ENCODE results near the gene TRIO. TPM values are rescaled to one million over a fixed set of nuclear protein-coding genes. Genes with fewer than 3 reads are reported as not detected.

TRIO gene
- polyA plus RNA-seq, 1 donor (not counting 4 experiments of a cell fraction or from before 2014, with no cell fraction given): 57.2 TPM

DNA sequence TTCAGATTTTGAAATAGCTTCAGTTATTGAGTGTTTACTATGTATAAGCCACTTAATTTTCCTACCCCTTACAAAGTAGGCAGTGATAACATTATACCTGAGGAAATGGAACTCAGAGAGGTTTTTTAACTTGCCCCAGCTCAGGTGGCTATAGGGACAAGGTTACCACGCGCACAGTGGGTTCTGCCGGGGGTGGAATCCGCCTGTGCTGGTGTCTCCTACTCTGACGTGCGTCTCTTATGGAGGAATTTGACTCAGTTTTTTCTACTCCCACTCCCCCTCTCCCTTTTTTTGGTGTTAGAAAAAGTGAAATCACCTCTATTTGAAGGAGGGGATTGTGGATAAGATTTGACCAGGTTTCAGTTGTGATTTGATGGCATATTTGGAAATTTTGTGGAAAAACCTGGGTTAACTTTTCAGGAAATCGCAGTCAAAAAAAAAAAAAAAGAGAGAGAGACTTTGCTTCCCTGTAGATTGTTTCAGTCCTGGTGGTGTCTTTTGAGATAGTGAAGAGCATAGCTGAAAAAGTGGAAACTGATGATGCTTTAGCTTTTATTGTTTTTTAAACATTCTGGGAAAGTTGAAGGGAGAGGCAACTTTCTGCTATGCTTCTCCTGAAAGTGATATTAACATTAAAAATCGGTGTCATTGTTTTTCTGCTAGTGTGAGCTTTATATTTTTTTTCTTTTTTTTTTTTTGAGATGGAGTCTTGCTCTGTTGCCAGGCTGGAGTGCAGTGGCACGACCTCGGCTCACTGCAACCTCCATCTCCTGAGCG, 15.9 kb downstream of the TRIO start:
- H3K79me2 ChIP-seq (ENCODE audit: control insufficient read depth, insufficient read depth, low read length): peaks cover 96% of the 10 kb centered on the region
- dilution Hi-C loops (cut with MboI; ENCODE audit: extremely low pct_ligation_motif_present, low sequenced_read_pairs): no loop called here
- FAIRE-seq (no peak), DNase-seq (ENCODE audit: low read depth, low spot score) (no peak)
- peaks cover 15% of the 10 kb centered on the region for H3K9me1 ChIP-seq (ENCODE audit: control insufficient read depth, extremely low read depth, insufficient read depth, low read length)
- no peaks in the 10 kb centered on the region for H3K27me3 ChIP-seq (ENCODE audit: control insufficient read depth, extremely low read depth, insufficient read depth, low read length)
- no peak overlapping the region for H3K9ac ChIP-seq (ENCODE audit: control insufficient read depth, extremely low read depth, insufficient read depth, low read length)
- peaks cover 42% of the 10 kb centered on the region for H4K20me1 ChIP-seq (ENCODE audit: control insufficient read depth, extremely low read depth, insufficient read depth, low read length)
- TF ChIP-seq, protein P1, sequence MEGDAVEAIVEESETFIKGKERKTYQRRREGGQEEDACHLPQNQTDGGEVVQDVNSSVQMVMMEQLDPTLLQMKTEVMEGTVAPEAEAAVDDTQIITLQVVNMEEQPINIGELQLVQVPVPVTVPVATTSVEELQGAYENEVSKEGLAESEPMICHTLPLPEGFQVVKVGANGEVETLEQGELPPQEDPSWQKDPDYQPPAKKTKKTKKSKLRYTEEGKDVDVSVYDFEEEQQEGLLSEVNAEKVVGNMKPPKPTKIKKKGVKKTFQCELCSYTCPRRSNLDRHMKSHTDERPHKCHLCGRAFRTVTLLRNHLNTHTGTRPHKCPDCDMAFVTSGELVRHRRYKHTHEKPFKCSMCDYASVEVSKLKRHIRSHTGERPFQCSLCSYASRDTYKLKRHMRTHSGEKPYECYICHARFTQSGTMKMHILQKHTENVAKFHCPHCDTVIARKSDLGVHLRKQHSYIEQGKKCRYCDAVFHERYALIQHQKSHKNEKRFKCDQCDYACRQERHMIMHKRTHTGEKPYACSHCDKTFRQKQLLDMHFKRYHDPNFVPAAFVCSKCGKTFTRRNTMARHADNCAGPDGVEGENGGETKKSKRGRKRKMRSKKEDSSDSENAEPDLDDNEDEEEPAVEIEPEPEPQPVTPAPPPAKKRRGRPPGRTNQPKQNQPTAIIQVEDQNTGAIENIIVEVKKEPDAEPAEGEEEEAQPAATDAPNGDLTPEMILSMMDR (optimal IDR thresholded peaks at IDR 0.05 in 1 of 3, IDR thresholded peaks at IDR 0.05 in 1 of 3, conservative IDR thresholded peaks at IDR 0.05 in 1 of 3; ENCODE audit: extremely low read depth in 1 of 3, insufficient read depth in 2 of 3, low read length in 3 of 3): no peak
- no peak for TF ChIP-seq EZH2 (IDR thresholded peaks at IDR 0.05; ENCODE audit: low read length)
- no peak overlapping the region for H3K4me2 ChIP-seq (ENCODE audit: control insufficient read depth, extremely low read depth, insufficient read depth, low read depth, low read length)
- no peak overlapping the region for H3K27ac ChIP-seq (ENCODE audit: control insufficient read depth, insufficient read depth, low read length)
- no peak overlapping the region for H2AFZ ChIP-seq (ENCODE audit: control insufficient read depth, low read length)
- H3K36me3 ChIP-seq (ENCODE audit: control insufficient read depth in 2 of 2, extremely low read depth in 1 of 2, insufficient read depth in 2 of 2, low read length in 2 of 2): no peaks in the 10 kb centered on the region
- peaks cover 46% of the 10 kb centered on the region for H3K4me1 ChIP-seq (ENCODE audit: control insufficient read depth, extremely low read depth, insufficient read depth, low read length)
- peaks cover 3% of the 10 kb centered on the region for H3K9me3 ChIP-seq (ENCODE audit: control insufficient read depth, low read depth, low read length)
- H3K4me3 ChIP-seq (ENCODE audit: control insufficient read depth in 2 of 3, extremely low read depth in 1 of 3, insufficient read depth in 2 of 3, low read depth in 1 of 3, low read length in 3 of 3): no peak overlapping the region

DNA sequence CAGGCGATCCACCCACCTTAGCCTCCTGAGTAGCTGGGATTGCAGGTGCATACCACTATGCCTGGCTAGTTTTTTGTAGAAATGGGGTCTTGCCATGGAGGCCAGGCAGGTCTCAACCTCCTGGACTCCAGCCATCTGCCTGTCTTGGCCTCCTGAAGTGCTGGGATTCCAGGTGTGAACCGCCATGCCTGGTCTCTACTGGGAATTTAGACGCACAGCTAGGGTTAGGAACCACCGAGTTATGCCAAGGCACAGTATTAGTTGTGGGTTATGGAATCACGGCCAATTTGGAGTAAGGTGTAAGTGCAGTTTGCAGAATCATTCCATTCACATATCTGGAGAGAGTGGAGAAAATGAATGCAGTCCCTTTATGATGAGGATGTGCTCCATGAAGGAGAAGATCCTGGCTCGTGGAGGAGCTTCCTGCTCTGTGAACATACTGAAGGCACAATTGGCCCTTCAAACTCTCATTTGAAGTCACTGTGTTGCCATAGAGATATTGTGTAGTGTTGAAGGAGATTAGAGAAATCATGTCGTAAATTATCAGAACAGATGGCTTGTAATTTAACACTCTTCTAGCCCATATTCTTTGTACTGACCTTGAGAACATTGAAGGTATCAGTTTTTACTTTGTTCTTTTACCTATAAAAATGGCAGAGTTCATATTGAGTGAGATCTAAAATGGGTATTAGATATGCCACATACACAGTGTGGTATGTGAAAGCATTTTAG, 18.8 kb downstream of the TRIO start:
- Histone ChIP-seq H3K4me1 (ENCODE audit: control insufficient read depth, extremely low read depth, insufficient read depth, low read length) (peaks cover 36% of the 10 kb centered on the region), H3K9ac (ENCODE audit: control insufficient read depth, extremely low read depth, insufficient read depth, low read length) (no peak overlapping the region), H3K9me3 (ENCODE audit: control insufficient read depth, low read depth, low read length) (peaks cover 3% of the 10 kb centered on the region), H4K20me1 (ENCODE audit: control insufficient read depth, extremely low read depth, insufficient read depth, low read length) (peaks cover 34% of the 10 kb centered on the region), H3K27ac (ENCODE audit: control insufficient read depth, insufficient read depth, low read length) (no peak overlapping the region), H3K79me2 (ENCODE audit: control insufficient read depth, insufficient read depth, low read length) (peaks cover 100% of the 10 kb centered on the region), H3K27me3 (ENCODE audit: control insufficient read depth, extremely low read depth, insufficient read depth, low read length) (no peaks in the 10 kb centered on the region), H3K9me1 (ENCODE audit: control insufficient read depth, extremely low read depth, insufficient read depth, low read length) (peaks cover 5% of the 10 kb centered on the region), H3K36me3 (ENCODE audit: control insufficient read depth in 2 of 2, extremely low read depth in 1 of 2, insufficient read depth in 2 of 2, low read length in 2 of 2) (peaks cover 0 to 3% of the 10 kb centered on the region in 2 experiments), H3K4me2 (ENCODE audit: control insufficient read depth, extremely low read depth, insufficient read depth, low read depth, low read length) (no peak overlapping the region), H3K4me3 (ENCODE audit: control insufficient read depth in 2 of 3, extremely low read depth in 1 of 3, insufficient read depth in 2 of 3, low read depth in 1 of 3, low read length in 3 of 3) (no peak overlapping the region), H2AFZ (ENCODE audit: control insufficient read depth, low read length) (no peak overlapping the region)
- FAIRE-seq: no peak
- dilution Hi-C loops (cut with MboI; ENCODE audit: extremely low pct_ligation_motif_present, low sequenced_read_pairs): no loop called here
- no peak for TF ChIP-seq EZH2 (IDR thresholded peaks at IDR 0.05; ENCODE audit: low read length)
- TF ChIP-seq, protein P1 (optimal IDR thresholded peaks at IDR 0.05 in 1 of 3, IDR thresholded peaks at IDR 0.05 in 1 of 3, conservative IDR thresholded peaks at IDR 0.05 in 1 of 3; ENCODE audit: extremely low read depth in 1 of 3, insufficient read depth in 2 of 3, low read length in 3 of 3): no peak
- DNase-seq (ENCODE audit: low read depth, low spot score): no peak

All from keratinocyte (primary cell).